Measurements from ENCODE around the gene HDHD5.

The HDHD5 gene

GRCh38 chr22:17102297-17102667 is 56.8 kb downstream of the HDHD5 start:
- ATAC-seq, result no peak
- TF ChIP-seq TCF4 (CRISPR knock-in tag; IDR thresholded peaks at IDR 0.05; ENCODE audit: borderline replicate concordance) (no peak), TOX (CRISPR knock-in tag; IDR thresholded peaks at IDR 0.05; ENCODE audit: borderline replicate concordance) (no peak), ESRRG (CRISPR knock-in tag; IDR thresholded peaks at IDR 0.05) (no peak), CSDC2 (CRISPR knock-in tag; IDR thresholded peaks at IDR 0.05) (no peak), OSR1 (CRISPR knock-in tag; IDR thresholded peaks at IDR 0.05) (no peak), CREB5 (CRISPR knock-in tag; IDR thresholded peaks at IDR 0.05; ENCODE audit: low read depth) (no peak), GLIS3 (CRISPR knock-in tag; IDR thresholded peaks at IDR 0.05) (no peak)

GRCh38 chr22:17101475-17102296 is 57.4 kb downstream of the HDHD5 start:
- TF ChIP-seq ZNF565 (CRISPR knock-in tag; conservative IDR thresholded peaks at IDR 0.05; ENCODE audit: low read depth) (no peak), ZNF8 (CRISPR knock-in tag; IDR thresholded peaks at IDR 0.05) (no peak), TCF4 (CRISPR knock-in tag; IDR thresholded peaks at IDR 0.05; ENCODE audit: borderline replicate concordance) (no peak), CREB5 (CRISPR knock-in tag; IDR thresholded peaks at IDR 0.05; ENCODE audit: low read depth) (no peak), ZC3H10 (CRISPR knock-in tag; IDR thresholded peaks at IDR 0.05) (no peak), BACH2 (CRISPR knock-in tag; IDR thresholded peaks at IDR 0.05; ENCODE audit: borderline replicate concordance) (no peak), RARB (CRISPR knock-in tag; IDR thresholded peaks at IDR 0.05) (no peak), GLIS3 (CRISPR knock-in tag; IDR thresholded peaks at IDR 0.05) (no peak), POU6F1 (CRISPR knock-in tag; IDR thresholded peaks at IDR 0.05; ENCODE audit: borderline replicate concordance, low read depth) (no peak), ZNF70 (CRISPR knock-in tag; IDR thresholded peaks at IDR 0.05) (no peak), ZFP30 (CRISPR knock-in tag; IDR thresholded peaks at IDR 0.05) (no peak), TSHZ2 (CRISPR knock-in tag; IDR thresholded peaks at IDR 0.05) (no peak), PPARA (CRISPR knock-in tag; IDR thresholded peaks at IDR 0.05; ENCODE audit: borderline replicate concordance) (no peak), CSRNP3 (CRISPR knock-in tag; IDR thresholded peaks at IDR 0.05) (no peak), ZFP3 (CRISPR knock-in tag; IDR thresholded peaks at IDR 0.05) (no peak), PATZ1 (CRISPR knock-in tag; IDR thresholded peaks at IDR 0.05; ENCODE audit: borderline replicate concordance) (no peak), ESRRG (CRISPR knock-in tag; IDR thresholded peaks at IDR 0.05) (no peak), OSR1 (CRISPR knock-in tag; IDR thresholded peaks at IDR 0.05) (no peak), ARNTL (CRISPR knock-in tag; IDR thresholded peaks at IDR 0.05; ENCODE audit: borderline replicate concordance, low read depth) (no peak)
- ATAC-seq, result no peak
